ENCODE measurements around the gene CNOT8.
"Not testable (repeated sequence)": the region's sequence is repeated elsewhere in the genome, so short reads cannot be mapped to it uniquely, and the experiment has no call there.

CNOT8 gene

DNA sequence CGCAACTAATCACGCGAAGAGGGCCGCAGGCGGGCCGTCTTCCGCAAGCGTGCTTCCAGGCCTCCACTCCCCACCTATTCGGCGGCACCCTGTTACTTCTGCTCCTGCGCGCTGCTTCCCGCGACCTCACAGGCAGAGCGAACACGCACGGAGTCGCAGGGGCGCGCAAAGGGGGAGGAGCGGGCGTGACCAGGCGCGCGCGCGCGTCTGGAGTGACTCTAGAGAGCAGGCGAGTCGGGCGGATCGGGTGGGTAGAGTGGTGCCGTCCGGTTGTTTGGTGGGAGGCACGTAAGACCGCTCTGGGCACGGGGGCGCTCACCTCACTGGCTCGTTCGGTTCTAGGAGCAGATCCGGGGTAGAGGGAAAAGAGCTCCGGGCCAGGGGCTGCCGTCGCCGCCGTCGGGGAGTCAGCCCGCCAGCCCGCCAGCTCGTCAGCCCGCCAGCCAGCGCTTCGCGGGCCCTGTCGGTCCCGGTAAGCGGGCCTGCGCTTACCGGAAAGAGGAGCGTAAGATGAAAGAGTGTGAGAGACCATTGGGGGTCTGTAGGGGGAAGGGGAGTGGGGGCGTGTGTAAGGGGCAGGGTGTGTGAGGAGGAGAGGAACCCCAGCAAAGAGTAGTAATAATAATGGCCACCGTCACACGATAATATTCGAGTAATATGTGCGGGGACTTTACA, at the start of gene CNOT8:
Gene CNOT8 (plus strand): TSS at position 331 of the 675 bp plus-strand sequence. CDS start 4,652 bp downstream, outside the sequence.
- DNase-seq = peak; percentile 92 to 97 (median 95)

DNA sequence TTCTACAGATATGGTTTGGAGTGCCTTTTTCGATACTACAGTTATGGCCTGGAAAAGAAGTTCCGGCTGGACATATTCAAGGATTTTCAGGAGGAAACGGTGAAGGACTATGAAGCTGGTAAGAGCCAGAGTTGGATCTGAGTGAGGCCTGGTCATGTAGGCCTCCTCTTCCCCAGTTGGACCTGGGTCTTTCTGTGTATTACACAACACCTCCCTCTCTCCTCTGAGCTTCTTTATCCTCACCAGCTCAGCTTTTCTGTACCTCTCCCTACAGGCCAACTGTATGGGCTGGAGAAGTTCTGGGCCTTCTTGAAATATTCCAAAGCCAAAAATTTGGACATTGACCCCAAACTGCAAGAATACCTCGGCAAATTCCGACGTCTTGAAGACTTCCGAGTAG, 47.2 kb upstream of the CNOT8 start:
- DNase-seq = no peak

DNA sequence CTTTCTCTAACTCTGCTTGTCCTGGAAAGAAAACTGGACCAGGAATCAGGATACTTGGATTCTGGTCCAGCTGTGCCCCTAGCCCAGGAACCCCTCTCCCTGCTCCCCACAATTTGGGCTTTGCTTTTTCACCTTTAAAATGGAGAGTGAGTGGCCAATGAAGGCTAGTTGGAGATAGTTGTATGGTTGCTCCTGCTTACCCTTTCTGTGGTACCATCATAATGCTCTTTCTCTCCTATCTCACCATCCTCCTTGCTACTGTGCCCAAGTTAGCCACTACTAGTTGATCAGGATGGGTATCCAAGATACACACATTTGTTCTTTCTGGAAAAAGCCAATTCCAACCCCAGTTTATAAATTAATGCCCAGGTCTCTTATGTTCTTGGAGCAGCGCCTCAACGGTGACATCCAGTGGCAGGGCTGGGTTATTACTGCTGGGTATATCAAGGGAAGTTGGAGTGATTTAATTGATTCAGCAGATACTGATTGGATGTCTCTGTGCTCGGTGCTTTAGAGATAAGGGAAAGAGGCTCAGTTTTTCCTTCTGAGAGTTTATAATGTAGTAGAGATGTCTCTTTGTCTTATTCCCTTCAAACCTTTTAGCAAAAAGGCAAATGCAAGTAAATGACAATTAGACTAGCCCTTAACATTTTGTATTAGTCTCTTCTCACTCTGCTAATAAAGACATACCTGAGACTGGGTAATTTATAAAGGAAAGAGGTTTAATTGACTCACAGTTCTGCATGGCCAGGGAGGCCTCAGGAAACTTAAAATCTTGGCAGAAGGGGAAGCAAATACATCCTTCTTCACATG, 46.6 kb upstream of the CNOT8 start:
- DNase-seq = peak; percentile 10 to 44 (median 19)

DNA sequence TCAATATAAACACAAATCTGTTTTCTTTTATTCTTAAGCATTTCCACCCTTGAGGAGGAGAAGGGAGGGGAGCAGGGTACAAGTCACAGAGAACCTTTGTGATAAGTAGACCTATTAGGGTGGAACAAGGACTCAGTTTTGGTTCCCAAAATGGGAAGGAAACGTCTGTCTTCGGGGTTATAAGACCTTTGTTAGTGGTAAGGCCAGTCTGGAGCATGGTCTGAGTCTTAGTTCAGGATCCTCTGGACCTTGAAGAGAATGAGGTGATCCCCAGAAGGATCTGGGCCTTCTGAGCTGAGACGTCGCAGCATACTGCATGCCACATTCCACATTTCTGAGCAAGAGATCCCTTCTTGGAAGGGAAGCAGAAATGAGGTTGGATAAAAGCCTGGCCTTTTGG, 45.3 kb upstream of the CNOT8 start:
- no peak for DNase-seq

DNA sequence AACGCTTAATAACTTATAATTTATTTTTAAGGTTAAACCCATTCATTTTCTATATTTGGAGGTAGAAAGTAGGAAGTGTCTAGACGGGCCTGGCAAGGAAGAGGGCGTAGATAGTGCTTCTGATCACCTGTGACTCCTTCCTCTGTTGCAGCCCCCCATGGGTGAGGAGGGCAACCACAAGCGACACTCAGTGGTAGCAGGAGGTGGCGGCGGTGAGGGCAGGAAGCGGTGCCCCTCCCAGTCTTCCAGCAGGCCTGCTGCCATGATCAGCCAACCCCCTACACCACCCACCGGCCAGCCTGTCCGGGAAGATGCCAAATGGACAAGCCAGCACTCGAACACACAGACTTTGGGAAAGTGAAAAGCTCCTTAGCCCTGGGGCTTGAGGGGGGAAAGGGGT, 44.7 kb upstream of the CNOT8 start:
- DNase-seq = peak in 1 of 4 experiments; percentile 38

DNA sequence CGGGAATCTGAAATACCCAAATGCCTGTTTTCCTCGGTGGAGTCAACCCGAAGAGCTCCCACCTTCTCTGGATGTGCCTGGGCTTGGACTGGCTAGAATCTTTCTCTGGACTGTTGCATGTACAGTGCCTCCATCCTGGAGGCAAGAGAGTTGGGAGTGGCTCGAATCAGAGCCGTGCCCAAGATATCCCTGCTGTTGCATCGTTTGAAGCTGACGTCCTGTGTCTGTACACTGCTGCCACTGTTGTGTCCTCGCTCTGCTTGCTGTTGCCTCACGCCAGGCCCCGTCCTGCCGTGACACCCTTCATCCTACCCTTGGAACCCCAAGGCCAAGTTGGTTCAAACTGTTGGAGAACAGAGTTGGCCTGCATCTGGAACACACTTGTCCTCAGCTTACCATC, 43.4 kb upstream of the CNOT8 start:
- no peak for DNase-seq

DNA sequence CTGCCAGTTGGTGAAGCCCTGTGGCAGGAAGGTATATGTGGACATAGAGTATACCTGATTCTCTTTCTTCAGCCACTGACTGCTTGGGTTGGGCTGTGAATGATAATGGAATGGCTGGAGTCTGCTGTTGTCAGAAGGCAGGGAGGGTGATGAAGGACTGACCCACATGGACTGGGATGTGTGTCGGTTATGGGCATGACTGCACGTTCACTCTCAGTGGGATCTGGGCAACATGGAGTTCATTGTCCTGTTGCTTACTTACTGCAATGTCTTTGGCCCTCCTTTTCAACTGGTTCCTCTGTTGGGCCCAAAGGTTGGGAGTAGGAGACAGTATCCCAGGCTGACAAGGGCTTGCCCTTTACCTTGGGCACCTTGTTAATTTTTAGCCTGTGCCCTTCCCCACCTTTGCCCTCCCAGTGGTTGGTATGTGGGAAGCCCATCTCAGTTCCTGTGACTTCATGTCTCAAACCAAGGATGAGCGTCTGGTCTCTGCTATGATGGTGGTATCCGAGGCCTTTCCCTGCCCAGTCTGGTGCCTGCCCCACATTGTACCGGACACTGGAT, 42.7 kb upstream of the CNOT8 start:
- DNase-seq = no peak

DNA sequence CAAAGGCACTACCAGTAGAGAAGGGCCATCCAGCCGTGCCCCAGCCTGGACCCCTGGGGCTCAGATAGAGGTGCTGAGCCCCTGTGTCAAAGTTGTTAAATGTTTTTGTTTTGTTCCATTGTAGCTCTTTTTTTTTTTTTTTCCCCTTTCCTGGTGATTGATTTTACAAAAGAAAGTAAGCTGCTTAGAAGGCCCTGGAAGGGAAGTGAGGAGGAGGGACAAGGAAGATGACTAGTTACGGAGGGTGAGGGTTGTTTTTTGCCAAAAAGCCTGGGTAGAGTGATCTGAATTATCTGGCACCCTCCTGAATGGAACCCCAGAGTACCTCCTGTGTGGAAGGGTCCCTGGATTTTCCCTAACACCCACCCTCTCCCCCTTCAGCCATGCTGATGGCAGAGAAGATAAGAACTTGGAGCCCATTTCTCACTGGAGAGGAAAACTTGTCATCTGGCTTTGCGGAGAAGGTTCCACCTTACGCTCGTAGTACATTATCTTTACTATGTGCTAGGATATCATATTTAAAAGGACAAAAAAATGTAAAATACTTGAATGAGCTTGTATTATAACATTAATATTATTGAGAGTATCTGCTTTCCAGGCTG, 41.4 kb upstream of the CNOT8 start:
- DNase-seq = no peak

DNA sequence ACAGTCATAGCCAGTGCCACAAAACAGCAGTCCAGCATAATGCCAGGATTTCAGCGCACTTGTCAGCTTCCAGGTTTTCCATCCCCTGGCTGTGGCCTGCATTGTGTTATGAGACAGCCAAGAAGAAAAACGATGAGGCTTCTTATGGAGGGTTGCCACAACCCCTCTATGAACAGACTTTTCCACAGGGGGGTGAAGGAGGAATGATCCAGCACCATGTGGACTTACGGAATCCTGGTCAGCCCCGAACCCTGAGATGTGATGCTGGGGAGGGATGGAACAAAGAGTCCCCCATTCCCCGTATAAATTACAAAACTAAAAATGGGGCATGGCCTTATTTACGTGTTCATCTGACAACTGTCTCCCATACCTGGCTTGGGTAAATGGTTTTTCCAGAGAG, 40.6 kb upstream of the CNOT8 start:
- DNase-seq = no peak

DNA sequence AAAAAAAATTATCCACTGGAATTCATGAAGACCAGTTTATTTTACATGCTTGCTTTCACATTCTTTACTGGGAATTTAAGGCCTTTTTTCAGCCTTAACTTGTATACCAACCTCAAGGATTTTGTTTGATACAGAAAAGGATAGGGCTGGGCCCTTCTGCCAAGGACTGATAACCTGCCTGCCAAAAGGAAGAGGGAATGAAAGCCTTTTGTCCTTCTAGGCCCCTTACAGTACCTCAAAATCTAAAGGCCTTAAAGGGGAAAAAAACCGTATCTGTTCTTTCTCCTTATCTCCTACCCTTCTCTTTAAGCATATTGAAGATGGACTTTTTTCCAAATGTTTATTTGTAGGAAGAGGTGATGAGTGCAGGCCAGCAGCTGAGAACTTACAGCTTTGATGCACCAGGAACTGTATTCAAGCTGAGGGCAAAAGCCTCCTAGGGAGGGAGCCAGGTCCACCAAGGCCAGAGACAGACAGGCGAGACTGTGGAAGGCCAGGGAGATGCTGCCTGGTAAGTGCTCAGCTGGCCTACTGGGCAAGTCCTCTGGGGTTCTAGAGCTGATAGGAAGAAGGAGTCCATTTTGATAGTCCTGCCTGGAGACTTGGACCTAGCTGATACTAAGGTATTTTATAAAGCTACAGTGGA, 39.8 kb upstream of the CNOT8 start:
- no peak for DNase-seq

DNA sequence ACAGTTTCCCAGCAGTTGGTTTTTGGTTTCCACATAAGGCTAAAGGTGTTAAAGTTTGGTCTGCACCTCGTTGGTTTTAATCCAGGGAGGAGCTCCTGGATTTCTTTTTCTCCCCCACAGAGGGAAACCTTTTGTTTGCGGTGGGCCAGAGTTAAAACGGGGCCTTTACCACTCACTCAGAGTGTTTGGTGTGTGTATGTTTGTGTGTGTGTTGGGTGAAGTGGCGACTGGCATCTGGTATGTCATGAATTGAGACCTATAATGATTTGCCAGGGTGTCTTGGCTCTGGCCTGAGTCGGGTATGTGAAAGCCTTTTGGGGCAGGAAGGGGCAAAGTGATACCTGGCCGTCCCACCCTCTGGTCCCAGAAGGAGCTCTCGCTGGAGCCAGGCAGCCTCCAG, 38.9 kb upstream of the CNOT8 start:
- no peak for DNase-seq

DNA sequence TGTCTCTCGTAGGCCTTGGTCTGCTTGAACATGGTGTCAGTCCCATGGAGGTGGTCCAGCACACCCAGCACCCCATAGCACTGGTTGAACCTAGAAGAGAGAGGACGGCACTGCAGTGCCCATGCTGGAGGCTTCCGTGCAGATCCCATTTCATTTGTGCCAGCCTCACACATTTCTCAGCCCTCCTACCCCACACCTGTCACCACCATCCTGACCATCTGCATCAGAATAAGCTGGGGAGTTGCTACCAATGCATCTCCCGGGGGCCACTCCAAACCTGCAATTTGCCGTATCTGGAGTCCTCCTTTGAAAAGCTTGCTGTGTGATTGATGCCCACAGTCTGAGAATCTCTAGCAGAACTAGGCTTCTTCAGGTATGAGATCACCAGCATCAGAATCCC, 38.0 kb upstream of the CNOT8 start:
- DNase-seq = no peak

DNA sequence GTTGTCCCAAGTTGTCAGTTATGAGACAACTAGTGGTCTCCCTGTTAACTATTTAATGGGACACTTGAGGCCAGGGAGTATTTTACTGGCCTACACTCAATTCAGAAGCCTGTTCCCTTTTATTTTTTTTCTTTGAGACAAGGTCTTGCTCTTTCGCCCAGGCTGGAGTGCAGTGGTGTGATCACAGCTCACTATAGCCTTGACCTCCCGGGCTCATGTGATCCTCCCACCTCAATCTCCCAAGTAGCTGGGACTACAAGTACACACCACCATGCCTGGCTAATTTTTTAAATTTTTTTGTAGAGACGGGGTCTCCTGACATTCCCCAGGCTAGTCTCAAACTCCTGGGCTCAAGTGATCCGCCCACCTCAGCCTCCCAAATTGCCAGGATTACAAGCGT, 35.5 kb upstream of the CNOT8 start:
- not testable (repeated sequence) for DNase-seq

DNA sequence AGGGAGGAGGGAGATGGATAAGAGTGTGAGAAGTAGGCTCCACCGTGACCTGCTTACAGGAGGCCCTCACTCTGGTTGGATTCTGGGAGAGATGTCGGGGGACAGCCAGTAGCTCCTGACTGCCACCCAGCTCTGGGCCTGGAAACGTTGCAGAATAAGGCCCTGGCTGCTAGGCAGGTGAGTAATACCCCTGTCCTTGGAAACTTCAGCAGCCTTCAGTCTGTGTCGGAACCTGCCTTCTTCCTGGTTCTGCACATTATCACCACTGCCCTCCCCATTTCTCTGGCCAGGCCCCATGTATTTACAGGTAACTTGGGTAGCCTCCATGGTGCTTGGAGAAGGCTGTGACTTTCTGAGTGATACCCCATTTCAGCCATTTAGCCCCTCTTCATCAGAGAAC, 34.8 kb upstream of the CNOT8 start:
- no peak for DNase-seq

DNA sequence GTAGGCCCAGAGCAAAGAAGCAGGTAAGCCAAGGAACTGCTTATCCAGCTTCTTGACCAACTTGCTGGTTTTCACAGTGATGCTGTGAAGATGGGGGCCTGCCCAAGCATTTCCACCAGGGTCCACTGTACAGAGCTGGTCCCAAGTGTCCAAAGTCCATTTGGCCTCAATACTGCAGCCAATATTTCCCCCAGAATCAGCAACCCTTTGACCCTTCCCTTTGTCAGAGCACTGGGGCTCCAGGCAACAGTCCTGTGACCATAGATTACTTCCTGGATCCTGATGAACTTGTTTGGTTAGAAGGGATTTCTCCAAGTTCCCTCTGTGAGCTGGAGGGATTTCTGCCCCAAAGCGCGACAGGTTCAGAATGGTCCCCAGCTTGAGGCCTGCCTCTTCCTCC, 34.4 kb upstream of the CNOT8 start:
- no peak for DNase-seq

DNA sequence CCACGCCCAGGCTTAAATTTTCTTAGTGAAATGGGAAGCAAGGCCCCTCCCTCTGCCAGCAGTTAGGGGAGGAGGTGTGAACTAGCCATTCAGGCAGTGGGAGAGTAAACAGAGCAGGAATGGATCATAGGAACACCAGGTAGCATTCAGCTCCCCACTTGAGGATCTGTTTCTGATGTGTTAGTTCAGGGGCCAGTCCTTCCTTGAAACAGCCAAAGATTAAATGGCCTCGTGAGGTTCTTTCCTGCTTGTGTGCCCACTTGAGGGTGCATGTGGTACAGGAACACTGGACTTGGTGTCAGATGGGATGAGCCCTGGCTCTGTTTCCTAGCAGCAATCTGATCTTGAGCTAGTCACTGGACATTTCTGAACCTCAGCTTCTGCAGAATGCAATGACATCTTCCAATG, 29.2 kb upstream of the CNOT8 start:
- DNase-seq = no peak

DNA sequence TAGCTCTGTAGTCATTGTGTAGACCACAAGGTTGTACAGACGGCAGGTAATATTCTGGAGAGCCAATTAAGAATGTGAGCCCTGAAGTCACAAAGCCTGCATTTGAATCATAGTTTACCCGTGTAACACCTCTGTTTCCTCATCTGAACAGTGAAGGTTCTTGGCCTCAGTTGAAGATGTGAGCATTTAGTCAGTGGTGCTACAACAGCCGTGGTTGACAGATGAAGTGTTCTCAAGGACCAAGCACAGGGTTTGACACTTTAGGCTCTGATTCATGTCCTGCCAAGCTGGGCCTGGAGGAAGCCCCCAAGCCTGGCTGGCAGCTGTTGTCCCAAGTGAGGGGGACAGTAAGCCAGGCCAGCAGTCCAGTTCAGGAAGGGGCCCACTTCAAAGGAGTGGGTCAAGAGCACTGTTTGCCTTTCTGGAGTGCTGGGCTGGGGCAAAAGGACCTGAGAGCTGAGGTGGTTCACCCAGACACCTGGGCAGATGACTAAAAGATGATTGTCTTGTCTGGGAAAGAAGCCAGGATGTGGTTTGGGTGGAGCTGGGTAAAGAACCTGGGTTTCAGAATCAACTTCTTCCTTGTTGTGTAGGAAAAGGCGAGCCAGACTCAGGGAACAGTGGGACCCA, 28.7 kb upstream of the CNOT8 start:
- peak in 1 of 4 experiments; percentile 6 for DNase-seq

DNA sequence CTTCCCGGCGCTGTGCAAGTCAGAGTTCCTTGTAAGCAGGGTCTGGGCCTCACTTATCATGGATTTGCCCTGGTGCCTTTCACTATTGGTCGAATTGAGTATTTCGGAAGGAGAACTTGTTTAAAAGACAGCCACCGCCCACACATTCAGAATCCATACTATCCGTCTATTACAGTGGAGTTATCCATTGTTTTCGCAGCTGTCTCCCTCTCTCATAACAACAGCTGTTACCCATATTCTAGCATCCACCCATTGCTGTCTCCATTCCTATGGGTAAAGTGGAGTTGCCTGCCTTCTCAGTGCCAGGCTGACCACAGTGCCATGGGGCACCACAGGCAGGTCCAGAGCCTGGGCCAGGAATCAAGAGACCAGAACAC, 28.2 kb upstream of the CNOT8 start:
- DNase-seq = no peak

DNA sequence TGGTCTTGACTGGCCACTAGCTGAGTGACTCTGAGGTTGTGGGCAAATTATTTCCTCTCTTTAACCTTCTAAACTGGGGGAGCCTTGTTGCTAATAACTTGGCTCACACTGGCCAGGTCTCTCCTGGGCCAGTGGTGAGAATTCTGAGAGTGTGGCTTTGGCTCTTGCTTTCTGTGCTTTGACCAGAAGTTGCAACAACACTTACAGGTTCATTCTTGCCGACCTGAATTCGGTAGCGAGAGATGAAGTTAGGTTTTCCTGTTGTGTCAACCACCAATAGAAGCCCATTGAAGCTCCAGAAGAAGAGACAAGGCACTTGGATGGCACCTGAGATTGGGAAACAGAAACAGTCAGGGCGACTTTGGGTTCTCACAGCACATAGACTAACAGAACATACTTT, 27.8 kb upstream of the CNOT8 start:
- no peak for DNase-seq

DNA sequence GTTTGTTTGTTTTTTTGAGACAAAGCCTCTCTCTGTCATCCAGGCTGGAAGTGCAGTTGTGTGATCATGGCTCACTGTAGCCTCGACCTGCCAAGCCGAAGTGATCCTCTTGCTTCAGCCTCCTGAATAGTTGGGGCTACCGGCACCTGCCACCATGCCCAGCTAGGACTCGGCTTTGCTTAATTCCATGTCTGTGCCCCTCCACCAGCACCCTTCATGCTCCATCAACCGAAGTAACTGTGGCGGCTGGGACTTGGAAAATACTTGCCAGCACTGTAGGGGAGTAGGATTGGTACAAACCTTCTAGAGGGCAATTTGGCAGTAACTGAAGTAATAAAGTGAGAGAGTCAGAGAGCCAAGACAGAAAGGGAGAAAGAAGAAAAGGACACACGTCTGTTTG, 27.0 kb upstream of the CNOT8 start:
- DNase-seq = no peak

DNA sequence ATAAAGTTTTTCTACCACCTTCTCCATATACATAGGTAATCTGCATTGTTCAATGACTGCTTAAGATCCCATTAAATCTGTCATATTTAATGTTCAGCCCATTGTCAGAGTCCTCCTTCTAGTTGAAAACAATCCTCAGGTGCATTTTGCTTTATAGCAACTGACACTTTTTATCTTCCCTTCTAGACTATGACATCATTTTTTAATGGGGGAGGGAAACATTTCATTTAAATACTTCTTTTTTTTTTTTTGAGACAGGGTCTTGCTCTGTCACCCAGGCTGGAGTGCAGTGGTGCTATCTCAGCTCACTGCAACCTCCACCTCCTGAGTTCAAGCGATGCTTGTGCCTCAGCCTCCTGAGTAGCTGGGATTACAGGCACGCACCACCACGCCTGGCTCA, 25.6 kb upstream of the CNOT8 start:
- DNase-seq = not testable (repeated sequence)

DNA sequence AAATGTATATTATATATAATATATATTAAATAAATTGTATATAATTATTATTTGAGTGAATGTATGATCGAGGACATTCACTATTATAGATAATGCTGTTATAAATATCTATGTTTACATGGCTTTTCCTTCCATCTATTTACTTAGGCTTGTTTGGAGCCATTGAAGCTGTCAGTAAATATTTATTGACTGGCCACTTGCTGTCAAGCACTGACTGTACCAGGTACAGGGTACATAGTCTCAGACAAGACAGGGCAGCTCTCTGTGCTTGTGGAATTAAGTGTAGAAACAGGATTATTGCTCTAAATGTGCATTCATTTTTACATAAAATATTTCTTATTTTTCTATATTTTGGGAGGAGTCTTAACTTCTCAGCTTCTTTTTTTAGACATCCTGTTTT, 24.4 kb upstream of the CNOT8 start:
- DNase-seq = no peak

DNA sequence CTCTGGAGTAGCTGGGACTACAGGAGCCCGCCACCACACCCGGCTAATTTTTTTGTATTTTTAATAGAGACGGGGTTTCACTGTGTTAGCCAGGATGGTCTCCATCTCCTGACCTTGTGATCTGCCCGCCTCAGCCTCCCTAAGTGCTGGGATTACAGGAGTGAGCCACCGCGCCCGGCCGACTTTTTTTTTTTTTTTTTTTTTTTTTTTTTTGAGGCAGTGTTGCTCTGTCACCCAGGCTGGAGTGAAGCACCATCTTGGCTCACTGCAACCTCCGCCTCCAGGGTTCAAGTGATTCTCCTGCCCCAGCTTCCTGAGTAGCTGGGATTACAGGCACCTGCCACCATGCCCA, 22.8 kb upstream of the CNOT8 start:
- not testable (repeated sequence) for DNase-seq
